GM12892 (cell line): ENCODE measurements around the gene DGKE.

ENCODE experiments used
- POLR2A ChIP-seq: IDR thresholded peaks from 2 replicates; pipeline ENCODE4 v1.6.1; 2011; ENCODE audit warnings: low read depth, low read length, control low read depth
- POLR2AphosphoS5 ChIP-seq: IDR thresholded peaks from 2 replicates; pipeline ENCODE4 v1.6.1; 2011; ENCODE audit warnings: low read depth, low read length, control low read depth

DNA sequence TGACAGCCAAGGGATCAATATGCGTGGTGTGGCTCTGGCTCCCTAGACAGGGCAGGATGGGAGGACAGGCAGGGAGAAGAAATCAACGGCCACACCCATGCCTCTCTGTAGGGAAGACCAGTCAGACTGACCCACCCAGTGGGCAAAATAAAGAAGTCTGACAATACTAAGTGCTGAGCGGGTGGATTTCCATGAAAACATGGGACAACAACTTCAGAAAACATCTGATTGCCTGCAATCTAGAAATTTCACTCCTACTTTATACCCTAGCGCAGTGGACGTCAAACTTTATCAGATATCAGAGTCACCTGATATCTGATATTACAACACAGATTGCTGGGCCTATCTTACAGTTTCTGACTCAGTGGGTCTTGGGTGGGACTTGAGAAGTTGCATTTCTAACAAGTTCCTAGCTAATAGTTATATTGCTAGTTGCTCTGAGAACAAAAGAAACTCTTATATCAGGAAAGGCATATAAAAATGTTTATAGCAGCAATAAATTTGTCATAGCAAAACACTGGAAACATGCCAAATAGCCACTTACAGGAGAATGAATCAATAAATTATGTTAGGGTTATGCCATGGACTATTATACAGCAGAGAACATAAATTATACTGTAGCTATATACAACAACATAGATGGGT is 38.6 kb upstream of the DGKE start:
- TF ChIP-seq POLR2AphosphoS5 (no peak), POLR2A (no peak)
